Globus pallidus (tissue), 1 donor: ENCODE measurements around the gene VRK3.
A peak's percentile ranks its signal among the peaks of the same experiment; 100 is the strongest.
"Not testable (repeated sequence)": the region's sequence is repeated elsewhere in the genome, so short reads cannot be mapped to it uniquely, and the experiment has no call there.

Experiments used
- DNase-seq: peaks from one replicate; pipeline ENCODE4 v3.0.0-alpha.2; 2015; ENCODE audit warnings: low spot score

VRK3 gene

GRCh38 chr19:49956115-49956495 lies 69.1 kb downstream of the VRK3 start:
- no peak for DNase-seq

DNA sequence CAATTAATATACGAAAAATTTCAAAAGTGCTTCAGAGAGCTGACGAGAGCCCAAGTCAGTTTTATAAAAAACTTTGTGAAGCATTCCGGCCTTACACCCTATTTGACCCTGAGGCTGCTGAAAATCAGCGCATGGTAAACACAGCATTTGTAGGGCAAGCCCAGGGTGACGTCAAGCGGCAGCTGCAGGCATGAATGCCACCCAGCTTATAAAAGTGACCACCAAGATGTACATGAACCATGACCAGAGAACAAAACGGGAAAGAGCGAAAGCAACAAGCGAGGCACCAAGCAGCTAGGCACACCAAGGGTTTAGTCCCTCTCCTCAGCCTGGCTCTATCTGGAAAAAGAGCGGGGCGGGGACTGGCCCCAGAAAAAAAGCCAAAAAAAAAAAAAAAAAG lies 70.2 kb downstream of the VRK3 start:
- DNase-seq = no peak

DNA sequence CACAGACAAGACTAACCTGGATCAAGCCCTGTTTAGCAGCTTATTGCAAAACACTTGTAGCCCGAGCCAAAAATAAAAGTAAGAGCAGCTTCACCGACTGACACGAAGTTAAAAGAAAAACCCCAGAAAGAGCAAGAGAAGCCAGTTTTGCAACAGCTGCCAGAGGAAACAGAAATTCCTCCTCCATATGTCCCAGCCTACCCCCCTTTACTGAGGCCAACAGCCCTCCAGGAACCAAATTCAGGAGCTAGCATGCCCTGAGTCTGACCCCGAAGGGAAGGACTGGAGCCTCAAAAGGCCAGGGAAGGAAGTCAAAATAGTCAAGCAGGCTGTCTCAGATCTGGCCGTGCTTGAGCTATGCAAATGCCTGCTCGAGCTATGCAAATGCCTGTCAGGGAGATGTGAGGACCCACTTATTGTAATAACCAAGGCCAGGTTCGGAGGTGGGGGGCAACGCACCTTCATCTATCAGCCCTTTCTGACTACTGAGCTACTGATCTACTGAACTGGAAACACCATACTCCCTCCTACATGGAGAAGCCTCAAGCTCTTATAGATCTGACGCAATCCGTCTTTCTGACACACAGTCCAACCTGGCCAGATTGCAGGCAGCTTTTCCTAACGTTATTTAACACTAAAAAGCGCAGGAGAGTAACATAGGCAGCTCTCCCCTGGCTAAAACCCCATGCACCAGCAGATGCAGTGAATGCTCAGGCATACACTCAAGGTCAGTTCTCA lies 70.9 kb downstream of the VRK3 start:
- DNase-seq = no peak

- DNase-seq = no peak
These were observed 71.8 kb downstream of the VRK3 start for GRCh38 chr19:49953416-49953815.

GRCh38 chr19:49952906-49953305 lies 72.3 kb downstream of the VRK3 start:
- no peak for DNase-seq

- DNase-seq = no peak
These were observed 72.7 kb downstream of the VRK3 start for GRCh38 chr19:49952479-49952836.

DNA sequence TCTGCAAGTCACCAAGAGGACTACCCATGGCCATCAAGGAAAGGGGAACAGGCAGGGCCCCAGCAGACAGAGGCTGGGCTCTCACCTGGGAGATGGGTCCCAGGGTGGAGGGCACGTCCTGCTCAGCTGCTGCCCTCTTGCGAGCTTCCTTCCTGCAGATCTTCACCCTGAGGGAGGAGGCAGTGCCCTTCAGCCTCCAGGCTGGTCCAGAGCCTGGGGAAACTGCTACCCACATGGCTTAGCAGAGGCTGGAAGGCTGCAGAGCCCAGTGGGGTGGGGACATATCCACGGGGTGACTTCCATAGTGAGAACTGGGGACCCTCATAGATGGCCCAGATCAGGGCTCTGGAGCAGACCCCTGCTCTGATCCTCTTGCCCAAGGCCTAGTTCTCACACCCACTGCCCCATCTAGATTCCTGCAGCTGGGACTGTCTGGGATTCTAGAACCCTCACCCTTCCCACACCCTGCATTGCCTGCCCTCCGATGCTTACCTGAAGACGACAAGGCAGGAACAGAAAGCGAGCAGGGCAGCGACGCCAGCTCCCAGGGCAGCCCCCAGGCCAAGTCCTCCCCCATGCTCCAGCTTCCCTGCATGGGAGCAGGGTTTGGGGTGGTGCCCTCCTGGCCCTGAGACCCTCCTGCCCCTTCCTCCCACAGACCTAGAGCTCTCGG lies 73.2 kb downstream of the VRK3 start:
- no peak for DNase-seq

GRCh38 chr19:49950956-49951526 lies 74.1 kb downstream of the VRK3 start:
- DNase-seq = no peak

DNA sequence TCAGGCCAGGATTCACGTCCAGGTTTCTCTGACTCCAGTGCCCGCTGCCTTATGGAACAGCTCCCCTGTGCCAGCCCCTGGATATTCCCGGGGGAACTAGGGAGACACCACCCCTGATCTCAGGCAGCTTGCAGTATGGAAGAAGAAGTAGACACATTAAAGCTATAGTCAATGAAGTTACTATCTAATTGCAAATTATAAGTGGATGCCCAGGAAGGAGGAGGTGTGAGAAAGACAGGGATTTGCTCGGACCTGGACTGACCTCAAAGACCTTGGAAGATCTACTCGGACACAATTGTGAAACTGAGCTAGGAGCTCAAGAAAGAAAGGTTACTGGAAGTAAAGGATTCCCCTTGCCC lies 74.6 kb downstream of the VRK3 start:
- DNase-seq = no peak

GRCh38 chr19:49949742-49950589 lies 75.2 kb downstream of the VRK3 start:
- DNase-seq = no peak

DNA sequence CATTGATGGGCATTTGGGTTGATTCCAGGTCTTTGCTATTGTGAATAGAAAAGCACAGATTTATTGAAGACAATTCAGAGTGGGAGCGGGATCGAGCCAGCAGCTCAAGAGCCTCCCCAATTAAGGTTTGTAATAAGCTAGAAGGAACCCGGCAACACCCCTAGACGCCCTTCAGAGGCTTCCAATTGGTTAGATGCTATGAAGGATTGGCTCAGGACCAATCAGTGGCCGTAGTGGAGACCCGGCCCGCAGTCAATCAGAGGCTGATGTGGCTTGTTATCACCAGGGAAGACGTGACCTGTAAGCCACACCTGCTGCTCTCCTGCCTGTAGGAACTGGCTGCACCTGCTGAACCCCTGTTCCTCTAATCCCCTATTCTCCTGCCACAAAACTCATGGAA lies 78.8 kb downstream of the VRK3 start:
- DNase-seq = no peak

DNA sequence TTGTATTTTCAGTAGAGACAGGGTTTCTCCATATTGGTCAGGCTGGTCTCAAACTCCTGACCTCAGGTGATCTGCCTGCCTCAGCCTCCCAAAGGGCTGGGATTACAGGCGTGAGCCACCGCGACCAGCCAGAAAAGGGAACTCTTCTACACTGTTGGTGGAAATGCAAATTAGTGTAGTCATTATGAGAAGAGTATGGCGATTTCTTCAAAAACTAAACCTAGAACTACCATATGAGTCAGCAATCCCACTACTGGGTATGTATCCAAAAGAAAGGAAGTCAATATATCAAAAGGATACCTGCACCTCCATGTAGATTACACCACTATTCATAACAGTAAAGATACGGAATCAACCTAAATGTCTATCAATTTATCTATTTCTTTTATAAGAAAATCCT lies 80.6 kb downstream of the VRK3 start:
- not testable (repeated sequence) for DNase-seq

DNA sequence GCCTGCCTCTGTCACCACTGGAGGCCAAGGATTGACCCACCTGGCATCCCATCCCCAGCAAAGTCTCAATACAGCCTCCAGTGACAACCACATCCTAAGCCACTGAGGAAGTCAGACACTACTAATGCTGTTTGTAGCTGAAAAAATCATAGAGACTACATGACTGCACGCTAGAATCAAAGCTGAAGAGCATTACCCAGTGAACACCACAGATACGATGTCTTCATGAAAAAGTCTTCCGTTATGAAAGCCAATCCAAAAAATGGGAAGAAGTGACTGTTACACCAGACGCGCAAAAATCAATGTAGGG lies 84.7 kb downstream of the VRK3 start:
- DNase-seq = no peak

GRCh38 chr19:49939721-49940481 lies 85.3 kb downstream of the VRK3 start:
- DNase-seq = no peak

- no peak for DNase-seq
These were observed 86.5 kb downstream of the VRK3 start for GRCh38 chr19:49938662-49939061.

- peak; percentile 58 for DNase-seq
These were observed 87.3 kb downstream of the VRK3 start for GRCh38 chr19:49937750-49938381.

DNA sequence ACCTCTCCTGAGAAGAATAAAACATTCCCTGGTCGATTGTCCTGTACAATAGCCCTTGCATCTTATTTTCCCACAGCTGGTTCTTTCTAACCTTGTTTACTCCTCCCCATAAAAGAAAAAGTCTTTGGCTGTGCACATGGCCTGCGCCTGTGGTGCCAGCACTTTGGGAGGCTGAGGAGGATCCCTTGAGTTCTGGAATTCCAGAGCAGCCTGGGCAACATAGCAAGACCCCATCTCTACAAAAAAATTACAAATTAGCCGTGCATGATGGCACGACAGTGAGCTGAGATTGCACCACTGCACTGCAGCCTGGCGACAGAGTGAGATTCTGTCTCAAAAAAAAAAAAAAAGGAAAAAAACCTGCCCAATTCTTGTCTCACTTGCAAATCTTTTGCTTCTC lies 88.6 kb downstream of the VRK3 start:
- DNase-seq = no peak

DNA sequence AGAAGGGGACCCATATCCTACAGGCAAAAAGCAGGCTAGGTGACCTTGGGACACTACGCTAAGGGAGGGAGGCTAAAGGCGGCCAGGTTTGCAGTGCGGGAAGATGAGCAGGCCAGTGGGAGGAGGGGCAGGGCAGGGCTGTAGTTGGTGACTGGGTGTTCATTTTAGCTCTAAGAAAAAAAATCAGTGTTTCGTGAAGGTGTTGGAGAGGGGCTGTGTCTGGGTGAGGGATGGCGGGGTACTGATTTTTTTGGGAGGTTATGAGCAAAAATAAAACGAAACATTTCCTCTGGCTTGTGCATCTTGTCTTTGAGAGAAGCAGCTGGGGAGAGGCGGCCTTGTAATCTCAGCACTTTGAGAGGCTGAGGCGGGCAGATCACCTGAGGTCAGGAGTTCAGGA lies 91.5 kb downstream of the VRK3 start:
- DNase-seq = no peak

DNA sequence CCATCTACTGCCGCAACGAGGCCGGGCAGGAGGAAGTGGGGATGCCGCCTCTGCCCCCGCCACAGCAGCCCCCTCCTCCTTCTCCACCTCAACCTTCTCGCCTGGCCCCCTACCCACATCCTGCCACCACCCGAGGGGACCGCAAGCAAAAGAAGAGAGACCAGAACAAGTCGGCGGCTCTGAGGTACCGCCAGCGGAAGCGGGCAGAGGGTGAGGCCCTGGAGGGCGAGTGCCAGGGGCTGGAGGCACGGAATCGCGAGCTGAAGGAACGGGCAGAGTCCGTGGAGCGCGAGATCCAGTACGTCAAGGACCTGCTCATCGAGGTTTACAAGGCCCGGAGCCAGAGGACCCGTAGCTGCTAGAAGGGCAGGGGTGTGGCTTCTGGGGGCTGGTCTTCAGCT lies 92.4 kb downstream of the VRK3 start:
- DNase-seq = no peak

- DNase-seq = no peak
These were observed 93.1 kb downstream of the VRK3 start for GRCh38 chr19:49932041-49932451.

DNA sequence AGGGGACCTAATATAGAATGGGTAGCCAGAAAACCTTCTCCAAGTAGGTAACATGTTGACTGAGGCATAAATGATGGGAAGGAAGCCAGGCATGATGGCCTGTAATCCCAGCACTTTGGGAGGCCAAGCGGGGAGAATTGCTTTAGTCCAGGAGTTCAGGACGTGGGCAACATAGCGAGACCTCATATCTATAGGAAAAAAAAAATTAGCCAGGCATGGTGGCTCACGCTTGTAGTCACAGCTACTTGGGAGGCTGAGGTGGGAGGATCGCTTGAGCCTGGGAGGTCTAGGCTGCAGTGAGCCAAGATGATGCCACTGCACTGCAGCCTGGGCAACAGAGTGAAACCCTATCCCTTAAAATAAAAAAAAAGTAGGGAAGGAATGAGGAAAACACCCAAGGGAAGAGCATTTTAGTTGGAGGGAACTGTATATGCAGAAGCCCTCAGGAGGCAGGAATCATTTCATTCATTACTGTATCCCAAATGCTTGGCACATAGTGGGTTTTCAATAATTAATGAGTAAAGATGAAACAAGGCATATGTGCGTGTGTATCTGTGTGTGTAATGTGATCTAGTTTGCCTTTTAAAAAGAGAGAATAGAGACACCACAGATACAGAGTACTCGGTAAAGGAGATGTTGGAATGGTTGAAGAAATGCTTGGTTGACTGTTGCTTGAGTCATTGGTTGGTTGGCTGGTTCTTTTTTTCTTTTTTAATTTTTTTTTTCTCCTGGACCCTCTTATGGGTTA lies 93.7 kb downstream of the VRK3 start:
- no peak for DNase-seq
